ENCODE data around the gene MEGF11.

Gene MEGF11

DNA sequence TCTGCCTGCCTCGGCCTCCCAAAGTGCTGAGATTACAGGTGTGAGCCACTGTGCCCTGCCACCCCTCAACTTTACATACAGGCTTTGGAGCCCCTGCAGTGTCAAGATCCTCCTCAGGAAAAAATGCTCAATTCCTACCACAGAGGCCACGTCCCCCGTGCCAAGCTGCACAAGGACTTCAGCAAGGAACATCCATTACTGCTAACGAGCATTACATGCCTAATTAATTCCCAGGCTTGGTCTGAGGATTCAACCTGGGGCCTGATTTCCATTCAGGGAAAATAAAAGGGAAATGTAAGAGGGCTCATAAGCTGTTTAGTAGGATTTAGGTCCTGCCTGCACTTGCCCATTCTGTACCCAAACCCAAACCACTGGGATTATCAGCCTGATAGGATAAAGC, 222.9 kb downstream of the MEGF11 start:
- DNase-seq (ENCODE audit: low read depth, low spot score): no peak

GRCh38 chr15:66029650-66030049, 223.9 kb downstream of the MEGF11 start:
- DNase-seq (ENCODE audit: low read depth, low spot score): no peak

DNA sequence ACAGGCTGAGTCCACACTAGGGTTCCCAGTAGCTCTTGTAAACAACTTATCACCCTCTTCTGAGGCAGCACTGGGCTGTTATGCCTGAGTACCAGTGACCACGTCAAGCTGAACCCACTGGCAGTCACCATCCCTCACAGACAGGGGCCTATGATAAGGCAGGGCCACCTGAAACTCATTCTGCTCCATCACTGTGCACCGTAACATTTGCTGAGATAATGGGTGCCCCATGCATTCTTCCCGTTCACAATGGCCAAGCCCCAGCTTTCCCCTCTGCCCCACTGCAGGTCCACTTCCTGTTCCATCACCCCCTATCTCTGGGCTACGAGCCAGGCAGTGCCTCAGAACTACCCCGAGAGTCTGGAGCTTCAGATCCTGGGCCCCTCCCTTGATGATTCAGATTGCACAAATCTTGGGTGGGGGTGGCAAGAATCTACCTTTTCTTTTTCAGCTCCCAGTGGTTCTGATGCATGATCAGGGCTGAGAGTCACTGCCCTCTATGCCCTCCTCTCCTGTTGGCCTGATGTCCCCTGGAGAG, 226.2 kb downstream of the MEGF11 start:
- no peak for DNase-seq (ENCODE audit: low read depth, low spot score)

DNA sequence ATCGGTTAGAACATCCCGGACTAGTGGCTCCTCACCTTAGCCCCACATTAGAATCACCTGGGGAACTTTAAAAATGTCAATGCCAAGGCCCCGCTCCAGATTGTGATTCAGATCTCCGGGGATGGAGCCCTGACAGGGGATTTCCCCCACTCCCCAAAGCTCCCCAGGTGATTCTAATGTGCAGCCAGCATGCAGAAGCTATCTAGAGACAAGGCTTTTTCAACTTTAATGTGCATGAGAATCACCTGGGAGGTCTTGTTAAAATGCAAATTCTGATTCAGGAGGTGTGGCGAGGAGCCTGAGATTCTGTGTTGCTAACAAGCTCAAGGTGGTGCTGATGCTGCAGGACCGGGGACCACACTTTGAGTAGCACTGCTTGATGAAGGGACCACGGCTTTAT, 227.6 kb downstream of the MEGF11 start:
- DNase-seq (ENCODE audit: low read depth, low spot score): no peak

GRCh38 chr15:66025015-66025452, 228.5 kb downstream of the MEGF11 start:
- no peak for DNase-seq (ENCODE audit: low read depth, low spot score)

DNA sequence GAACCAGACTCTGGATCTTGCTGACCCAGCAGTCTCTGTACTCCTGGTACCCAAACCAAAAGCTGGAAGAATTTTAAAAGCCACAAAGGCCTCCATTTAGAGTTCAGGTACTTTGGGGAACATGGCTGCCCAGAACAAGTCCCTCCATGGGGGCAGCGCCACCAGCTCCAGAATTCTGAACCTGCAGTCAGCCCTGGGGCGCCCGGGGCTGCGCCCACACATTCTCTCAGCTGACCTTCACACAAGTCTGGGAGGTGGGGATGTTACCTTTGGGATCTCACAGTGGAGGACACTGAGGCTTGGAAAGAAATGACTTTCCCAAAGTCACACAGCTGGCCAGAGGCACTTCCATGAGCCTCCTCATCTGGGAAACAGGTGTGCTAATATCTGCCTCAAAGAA, 229.4 kb downstream of the MEGF11 start:
- DNase-seq (ENCODE audit: low read depth, low spot score): no peak

DNA sequence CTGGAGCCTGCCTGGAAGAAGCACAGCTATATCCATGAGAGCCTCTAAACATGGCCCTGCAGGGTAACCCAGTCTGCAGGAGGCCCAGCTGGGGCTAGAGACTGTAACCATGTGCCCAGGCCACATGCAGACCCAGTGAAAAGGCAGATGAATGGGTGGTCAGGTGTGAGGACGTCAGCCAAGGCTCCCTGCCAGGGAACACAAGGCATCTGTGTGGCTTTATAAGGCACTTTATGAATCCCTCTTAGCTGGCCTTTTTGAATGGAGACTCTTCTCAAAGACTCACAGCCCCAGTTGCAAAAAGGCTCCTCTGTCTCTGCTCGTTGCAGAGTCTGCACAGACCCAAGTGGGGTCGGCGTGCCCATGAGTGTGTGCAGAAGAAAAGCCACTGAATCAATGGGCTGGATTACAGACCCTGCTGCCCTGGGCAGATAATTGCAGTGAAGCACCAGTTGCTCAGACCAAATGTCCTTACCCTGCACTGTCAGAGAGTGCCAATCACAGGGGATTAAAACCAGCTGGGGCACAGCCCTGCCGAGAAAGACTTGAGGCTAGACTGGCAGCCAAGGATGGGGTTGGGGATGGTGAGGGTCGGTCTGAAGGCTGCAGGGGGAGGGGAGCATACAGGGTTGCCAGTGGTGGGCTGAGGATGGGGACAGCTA, 230.1 kb downstream of the MEGF11 start:
- DNase-seq (ENCODE audit: low read depth, low spot score): no peak

- no peak for DNase-seq (ENCODE audit: low read depth, low spot score)
Observed at GRCh38 chr15:66022163-66022525, 231.4 kb downstream of the MEGF11 start.

GRCh38 chr15:66021496-66022162, 231.9 kb downstream of the MEGF11 start:
- no peak for DNase-seq (ENCODE audit: low read depth, low spot score)

- no peak for DNase-seq (ENCODE audit: low read depth, low spot score)
Observed at GRCh38 chr15:66019826-66020398, 233.6 kb downstream of the MEGF11 start.

DNA sequence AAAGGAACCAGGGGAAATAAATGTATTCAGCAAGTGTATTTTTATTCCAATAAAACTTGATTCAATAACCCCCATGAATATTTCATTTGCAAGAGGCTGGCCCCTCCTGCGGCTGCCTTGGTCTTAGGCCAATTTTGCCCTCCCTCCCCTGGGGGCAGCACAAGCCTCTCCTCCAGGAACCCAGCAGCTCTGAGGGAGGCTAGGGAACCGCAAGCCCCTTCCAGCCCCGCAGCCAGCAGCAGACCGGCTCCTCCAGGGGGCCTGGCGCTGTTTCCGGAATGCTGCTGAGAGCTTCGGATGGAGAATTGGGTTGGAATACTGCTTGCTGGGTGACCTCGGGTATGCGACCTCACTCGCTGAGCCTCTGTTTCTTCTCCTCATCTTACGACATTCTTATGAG, 234.2 kb downstream of the MEGF11 start:
- DNase-seq (ENCODE audit: low read depth, low spot score): no peak

- DNase-seq (ENCODE audit: low read depth, low spot score): no peak
Observed at GRCh38 chr15:66018488-66018797, 235.1 kb downstream of the MEGF11 start.

- no peak for DNase-seq (ENCODE audit: low read depth, low spot score)
Observed at GRCh38 chr15:66017792-66018487, 235.6 kb downstream of the MEGF11 start.

GRCh38 chr15:66017000-66017399, 236.6 kb downstream of the MEGF11 start:
- DNase-seq (ENCODE audit: low read depth, low spot score): no peak

- DNase-seq (ENCODE audit: low read depth, low spot score): no peak
Observed at GRCh38 chr15:66016199-66016598, 237.4 kb downstream of the MEGF11 start.

- no peak for DNase-seq (ENCODE audit: low read depth, low spot score)
Observed at GRCh38 chr15:66014635-66015182, 238.8 kb downstream of the MEGF11 start.

- no peak for DNase-seq (ENCODE audit: low read depth, low spot score)
Observed at GRCh38 chr15:66014022-66014421, 239.5 kb downstream of the MEGF11 start.

DNA sequence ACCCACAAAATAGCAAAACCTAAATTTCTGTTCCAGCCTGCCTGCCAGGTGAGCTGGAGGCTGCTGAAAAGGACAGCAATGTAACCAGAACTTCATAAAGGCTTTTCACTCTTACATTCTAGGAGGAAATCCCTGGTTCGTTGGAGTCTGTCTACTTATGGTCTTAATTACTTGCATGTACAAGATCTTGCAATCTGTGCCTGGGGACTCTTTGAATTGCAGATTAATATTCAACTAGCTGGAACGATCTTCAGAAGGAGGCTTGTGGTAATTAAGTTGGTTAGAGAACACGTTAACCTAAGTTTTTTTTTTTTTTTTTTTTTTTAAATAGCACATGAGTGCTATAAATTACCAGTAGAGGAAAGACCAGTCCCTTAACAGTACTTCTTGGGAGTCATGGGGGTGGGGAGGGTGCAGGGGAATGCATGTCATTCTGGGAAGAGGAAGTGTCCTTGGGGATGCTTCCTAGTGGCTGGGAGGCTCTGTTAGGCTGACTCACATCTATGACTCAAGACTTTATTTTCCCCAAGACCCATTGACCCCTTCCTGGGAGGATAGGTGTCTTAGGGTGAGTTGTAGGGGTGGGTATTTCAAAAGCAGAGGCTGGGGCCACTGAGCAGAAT, 244.5 kb downstream of the MEGF11 start:
- no peak for DNase-seq (ENCODE audit: low read depth, low spot score)

- no peak for DNase-seq (ENCODE audit: low read depth, low spot score)
Observed at GRCh38 chr15:66007663-66008262, 245.8 kb downstream of the MEGF11 start.

DNA sequence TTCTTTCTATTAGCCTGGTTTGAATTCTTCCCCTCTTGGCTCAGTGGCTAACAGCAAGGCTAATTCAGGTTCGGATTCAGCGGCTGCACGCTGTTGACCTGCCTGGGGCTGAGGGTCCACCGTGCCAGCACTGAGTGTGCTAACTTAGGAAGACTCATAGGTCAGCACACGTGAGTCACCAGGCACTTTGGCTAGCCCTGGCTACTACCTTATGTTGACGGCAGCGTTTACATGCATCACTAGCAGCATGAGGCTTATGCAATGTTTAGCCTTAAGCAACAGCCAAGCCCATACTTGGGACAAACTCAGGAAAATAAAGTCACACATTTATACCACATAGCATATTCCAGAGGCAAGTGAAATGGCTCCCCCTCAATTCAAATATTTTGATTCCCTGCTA, 246.6 kb downstream of the MEGF11 start:
- no peak for DNase-seq (ENCODE audit: low read depth, low spot score)

DNA sequence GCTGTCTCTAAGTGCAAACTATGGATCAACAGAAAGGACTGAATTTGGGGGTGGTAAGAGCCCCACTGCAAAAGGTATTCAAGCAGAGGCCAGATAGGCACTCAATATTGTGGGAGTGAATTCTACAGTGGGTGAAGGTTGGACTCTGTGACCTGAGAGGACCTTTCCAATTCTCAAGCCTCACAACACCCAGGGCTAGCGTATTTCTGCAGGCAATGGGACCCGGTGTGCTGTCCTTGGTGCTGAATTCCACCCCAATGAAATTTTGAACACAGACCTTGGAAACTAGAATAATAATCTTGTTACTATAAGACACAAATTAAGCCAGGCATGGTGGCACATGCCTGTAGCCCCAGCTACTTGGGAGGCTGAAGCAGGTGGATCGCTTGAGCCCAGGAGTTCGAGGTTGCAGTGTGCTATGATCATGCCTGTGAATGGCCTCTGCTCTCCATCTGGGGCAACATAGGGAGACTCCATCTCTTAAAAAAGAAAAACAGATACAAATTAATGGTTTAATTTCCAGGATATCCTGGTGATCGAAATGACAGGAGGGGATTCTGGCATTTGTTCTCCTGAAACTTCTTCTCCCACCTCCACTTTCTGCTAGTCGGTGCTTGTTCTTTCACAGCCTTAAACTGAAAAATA, 248.8 kb downstream of the MEGF11 start:
- no peak for DNase-seq (ENCODE audit: low read depth, low spot score)

Data from iPS DF 19.7 (cell line).